ENCODE results near the gene C19orf47. TPM values are rescaled to one million over a fixed set of nuclear protein-coding genes. Genes with fewer than 3 reads are reported as not detected.

C19orf47 gene
- total RNA-seq, 1 experiment from 2014 or later, result 18.0 TPM

DNA sequence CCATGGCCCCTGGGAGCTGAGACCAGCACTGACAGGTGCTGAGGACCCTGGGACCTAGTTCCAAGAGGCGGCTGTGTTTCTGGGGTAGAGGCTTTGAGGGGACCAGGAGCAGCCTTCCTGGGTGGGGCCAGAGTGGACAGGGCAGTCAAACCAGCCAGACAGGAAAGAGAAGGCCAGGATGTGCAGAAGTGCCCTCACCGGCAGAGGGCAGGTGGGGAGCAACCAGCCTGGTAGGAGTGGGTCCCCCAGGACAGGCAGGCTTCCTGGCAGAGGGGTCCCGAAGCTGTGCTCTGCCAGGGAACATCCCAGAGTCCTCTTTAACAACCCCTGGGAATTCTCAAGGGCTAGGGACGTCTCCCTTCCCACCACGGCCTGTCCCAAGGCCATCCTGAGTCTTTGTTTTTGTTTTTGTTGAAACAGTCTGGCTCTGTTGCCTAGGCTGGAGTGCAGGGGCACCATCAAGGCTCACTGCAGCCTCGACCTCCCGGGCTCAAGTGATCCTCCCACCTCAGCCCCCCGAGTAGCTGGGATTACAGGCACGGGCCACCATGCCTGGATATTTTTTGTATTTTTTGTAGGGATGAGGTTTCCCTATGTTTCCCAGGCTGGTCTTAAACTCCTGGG, 44.8 kb upstream of the C19orf47 start (continued):
- TF ChIP-seq, protein P1, sequence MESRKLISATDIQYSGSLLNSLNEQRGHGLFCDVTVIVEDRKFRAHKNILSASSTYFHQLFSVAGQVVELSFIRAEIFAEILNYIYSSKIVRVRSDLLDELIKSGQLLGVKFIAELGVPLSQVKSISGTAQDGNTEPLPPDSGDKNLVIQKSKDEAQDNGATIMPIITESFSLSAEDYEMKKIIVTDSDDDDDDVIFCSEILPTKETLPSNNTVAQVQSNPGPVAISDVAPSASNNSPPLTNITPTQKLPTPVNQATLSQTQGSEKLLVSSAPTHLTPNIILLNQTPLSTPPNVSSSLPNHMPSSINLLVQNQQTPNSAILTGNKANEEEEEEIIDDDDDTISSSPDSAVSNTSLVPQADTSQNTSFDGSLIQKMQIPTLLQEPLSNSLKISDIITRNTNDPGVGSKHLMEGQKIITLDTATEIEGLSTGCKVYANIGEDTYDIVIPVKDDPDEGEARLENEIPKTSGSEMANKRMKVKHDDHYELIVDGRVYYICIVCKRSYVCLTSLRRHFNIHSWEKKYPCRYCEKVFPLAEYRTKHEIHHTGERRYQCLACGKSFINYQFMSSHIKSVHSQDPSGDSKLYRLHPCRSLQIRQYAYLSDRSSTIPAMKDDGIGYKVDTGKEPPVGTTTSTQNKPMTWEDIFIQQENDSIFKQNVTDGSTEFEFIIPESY (IDR thresholded peaks at IDR 0.05; ENCODE audit: extremely low read depth, insufficient replicate concordance, low read length), result peak; percentile 17
- TF ChIP-seq FOSL1 (IDR thresholded peaks at IDR 0.05; ENCODE audit: low read depth), result no peak

DNA sequence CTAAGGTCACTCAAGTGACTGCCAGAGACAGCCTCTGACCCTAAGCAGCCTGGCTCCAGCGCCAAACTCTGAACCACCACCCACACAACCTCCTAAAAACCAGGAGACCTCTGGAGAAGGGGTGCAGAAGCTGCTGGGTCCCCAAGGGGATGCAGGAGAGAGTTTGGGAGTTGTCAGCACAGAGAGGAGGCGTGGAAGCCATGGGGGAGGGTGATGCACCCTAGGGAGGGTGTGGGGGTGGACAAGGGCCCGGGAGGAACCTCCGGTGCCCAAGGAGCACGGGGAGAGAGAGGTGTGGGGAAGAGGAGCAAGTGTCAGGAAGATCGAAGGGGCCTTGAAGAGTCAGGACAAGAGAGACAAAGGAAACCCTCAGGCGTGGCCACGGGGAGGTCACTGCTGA, 43.9 kb upstream of the C19orf47 start:
- H3K4me3 ChIP-seq (replicated peaks in 1 of 2; ENCODE audit: low read depth in 1 of 2, low read length in 2 of 2), result no peak overlapping the region
- H2AFZ ChIP-seq (ENCODE audit: low read depth, low read length, poor library complexity, severe bottlenecking), result no peak overlapping the region
- ChIA-PET RAD21 (ENCODE audit: low non-redundant PET in 1 of 2, low total read pairs in 2 of 2, uncharacterized antibody in 2 of 2, unreplicated experiment in 2 of 2) (no interaction called here), CTCF (no interaction called here), POLR2A (no interaction called here)
- peak overlapping the region; percentile 64 for H3K4me2 ChIP-seq (ENCODE audit: low read length)
- TF ChIP-seq TCF7L2 (IDR thresholded peaks at IDR 0.05; ENCODE audit: borderline replicate concordance, extremely low read depth, insufficient read depth, insufficient read length) (no peak), EZH2 (IDR thresholded peaks at IDR 0.05) (no peak), POLR2A (IDR thresholded peaks at IDR 0.05; ENCODE audit: borderline replicate concordance, extremely low read depth, insufficient read depth, insufficient read length) (no peak), ZFX (IDR thresholded peaks at IDR 0.05) (no peak), CBX3 (IDR thresholded peaks at IDR 0.05; ENCODE audit: low read depth) (no peak), SRF (IDR thresholded peaks at IDR 0.05; ENCODE audit: low read depth) (no peak)
- TF ChIP-seq, protein P2, sequence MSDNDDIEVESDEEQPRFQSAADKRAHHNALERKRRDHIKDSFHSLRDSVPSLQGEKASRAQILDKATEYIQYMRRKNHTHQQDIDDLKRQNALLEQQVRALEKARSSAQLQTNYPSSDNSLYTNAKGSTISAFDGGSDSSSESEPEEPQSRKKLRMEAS (IDR thresholded peaks at IDR 0.05), result no peak
- H3K36me3 ChIP-seq (ENCODE audit: control insufficient read depth in 1 of 2, insufficient read depth in 2 of 2, low read length in 2 of 2), result no peaks in the 10 kb centered on the region
- H3K4me1 ChIP-seq (ENCODE audit: control insufficient read depth in 1 of 2, insufficient read depth in 2 of 2, low read length in 2 of 2), result peaks cover 15 to 19% of the 10 kb centered on the region in 2 experiments
- H3K27ac ChIP-seq (ENCODE audit: low read depth, low read length), result peak overlapping the region; percentile 36; the same call in 1 of the 2 replicates
- no TSS peak for BruUV-seq (replicated peaks)
- intact Hi-C loops (cut with micrococcal nuclease), result no loop called here
- ATAC-seq (no peak), DNase-seq (ENCODE audit: low read depth, low spot score) (no peak)
- H3K27me3 ChIP-seq (ENCODE audit: insufficient read depth, low read length), result no peaks in the 10 kb centered on the region
- H4K20me1 ChIP-seq (ENCODE audit: insufficient read depth), result no peaks in the 10 kb centered on the region
- no peaks in the 10 kb centered on the region for H3K9me3 ChIP-seq (ENCODE audit: control insufficient read depth in 1 of 2, insufficient read depth in 1 of 2, low read depth in 1 of 2, low read length in 2 of 2)
- H3K79me2 ChIP-seq (ENCODE audit: insufficient read depth, low read length), result no peaks in the 10 kb centered on the region
- H3K9ac ChIP-seq (ENCODE audit: low read length), result no peak overlapping the region
- H3K9me2 ChIP-seq (ENCODE audit: insufficient read depth), result no peaks in the 10 kb centered on the region
